Lower lobe of right lung (tissue), 2 donors: Measurements from ENCODE around the gene ZNF197. TPM values are rescaled to one million over a fixed set of nuclear protein-coding genes. Genes with fewer than 3 reads are reported as not detected.

Source experiments
- ATAC-seq, 2 donors: fragments of 200-7000 bp; cut with Tn5 transposase; one replicate each; pipeline ENCODE4 v1.9.1; 2020 to 2022; ENCODE audit warnings: mild to moderate bottlenecking in 2 of 2, moderate library complexity in 2 of 2
- DNase-seq: peaks from one replicate; pipeline ENCODE4 v3.0.0-alpha.2; 2020
- H3K27ac ChIP-seq: fragments of 200-600 bp; one replicate; pipeline ENCODE4 v1.8.0; 2022
- H3K27me3 ChIP-seq: fragments of 200-600 bp; one replicate; pipeline ENCODE4 v1.8.0; 2022; ENCODE audit warnings: low read depth
- H3K36me3 ChIP-seq: fragments of 200-600 bp; one replicate; pipeline ENCODE4 v1.8.0; 2022; ENCODE audit warnings: mild to moderate bottlenecking
- H3K4me1 ChIP-seq: fragments of 200-600 bp; one replicate; pipeline ENCODE4 v1.8.0; 2022
- H3K4me3 ChIP-seq: fragments of 200-600 bp; one replicate; pipeline ENCODE4 v1.8.0; 2022; ENCODE audit warnings: mild to moderate bottlenecking
- H3K9me3 ChIP-seq: fragments of 200-600 bp; one replicate; pipeline ENCODE4 v1.8.0; 2022
- intact Hi-C: fragments of 100-400 bp; cut with DNase I; formaldehyde crosslinking; loops from one replicate; pipeline ENCODE4 v1.11.0; 2022
- total RNA-seq: library from RNA; stranded (reverse); fragmentation: NEBNext Ultra II Directional; extraction: Animal tissue kit (Norgen Biotek cat#: 25700); gene quantifications from one replicate; pipeline ENCODE4 v1.2.1, GENCODE V29; 2021
- TF ChIP-seq, protein P1 (sequence below): fragments of 200-600 bp; IDR thresholded peaks from one replicate; pipeline ENCODE4 v1.8.0; 2022; ENCODE audit warnings: antibody characterized with exemption, mild to moderate bottlenecking
- donor health status: DM: no; HTN: yes; CAD: no; lungs with severe emphysema.

ZNF197 gene
- total RNA-seq, 1 donor from 2014 or later, result 12.6 TPM

DNA sequence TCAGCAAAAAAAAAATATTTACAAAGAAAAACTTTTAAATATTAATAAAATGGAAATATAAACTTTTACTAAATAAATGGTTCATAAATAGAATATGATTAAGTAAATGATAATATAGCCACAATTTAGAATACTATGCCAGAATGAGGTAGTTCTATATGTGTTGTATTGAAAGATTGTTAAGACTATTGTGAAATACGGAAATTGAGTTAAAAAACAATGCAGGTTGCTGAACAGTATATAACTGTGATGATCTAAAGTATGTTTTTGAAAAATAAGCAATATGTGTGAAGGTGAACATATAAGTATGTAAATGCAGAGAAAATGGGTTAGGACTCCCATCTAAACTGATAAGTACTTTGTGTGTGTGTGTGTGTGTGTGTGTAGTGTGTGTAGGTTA is 24.9 kb downstream of the ZNF197 start:
- H3K36me3 ChIP-seq, result peaks cover 40% of the 10 kb centered on the region
- H3K9me3 ChIP-seq, result peaks cover 3% of the 10 kb centered on the region
- H3K4me3 ChIP-seq, result no peak overlapping the region
- no peaks in the 10 kb centered on the region for H3K27me3 ChIP-seq
- DNase-seq (no peak), ATAC-seq (no peak)
- TF ChIP-seq, protein P1, sequence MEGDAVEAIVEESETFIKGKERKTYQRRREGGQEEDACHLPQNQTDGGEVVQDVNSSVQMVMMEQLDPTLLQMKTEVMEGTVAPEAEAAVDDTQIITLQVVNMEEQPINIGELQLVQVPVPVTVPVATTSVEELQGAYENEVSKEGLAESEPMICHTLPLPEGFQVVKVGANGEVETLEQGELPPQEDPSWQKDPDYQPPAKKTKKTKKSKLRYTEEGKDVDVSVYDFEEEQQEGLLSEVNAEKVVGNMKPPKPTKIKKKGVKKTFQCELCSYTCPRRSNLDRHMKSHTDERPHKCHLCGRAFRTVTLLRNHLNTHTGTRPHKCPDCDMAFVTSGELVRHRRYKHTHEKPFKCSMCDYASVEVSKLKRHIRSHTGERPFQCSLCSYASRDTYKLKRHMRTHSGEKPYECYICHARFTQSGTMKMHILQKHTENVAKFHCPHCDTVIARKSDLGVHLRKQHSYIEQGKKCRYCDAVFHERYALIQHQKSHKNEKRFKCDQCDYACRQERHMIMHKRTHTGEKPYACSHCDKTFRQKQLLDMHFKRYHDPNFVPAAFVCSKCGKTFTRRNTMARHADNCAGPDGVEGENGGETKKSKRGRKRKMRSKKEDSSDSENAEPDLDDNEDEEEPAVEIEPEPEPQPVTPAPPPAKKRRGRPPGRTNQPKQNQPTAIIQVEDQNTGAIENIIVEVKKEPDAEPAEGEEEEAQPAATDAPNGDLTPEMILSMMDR, result no peak
- no peak overlapping the region for H3K27ac ChIP-seq
- peaks cover 13% of the 10 kb centered on the region for H3K4me1 ChIP-seq
- intact Hi-C loops, result no loop called here

DNA sequence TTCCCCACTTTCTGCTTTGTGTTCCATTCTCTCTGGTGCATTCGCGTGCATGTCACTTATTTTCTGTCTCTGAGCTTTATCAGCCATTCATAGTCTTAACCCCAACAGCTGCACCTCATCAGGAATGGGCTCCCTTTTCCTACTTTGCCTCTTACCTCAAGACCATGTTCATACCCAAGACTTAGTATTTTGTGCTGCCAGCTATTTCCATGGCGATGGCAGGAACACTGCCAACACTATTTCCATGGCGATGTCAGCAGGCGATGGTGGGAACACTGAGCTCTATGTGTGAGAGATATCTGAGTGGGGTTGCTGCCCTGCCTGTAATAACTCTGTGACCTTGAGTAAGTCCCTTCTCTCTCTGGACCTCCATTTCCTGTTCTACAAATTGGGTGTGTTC is 29.2 kb downstream of the ZNF197 start:
- no peak overlapping the region for H3K27ac ChIP-seq
- TF ChIP-seq, protein P1, result no peak
- no peak for DNase-seq
- peaks cover 8% of the 10 kb centered on the region for H3K4me1 ChIP-seq
- no peak overlapping the region for H3K4me3 ChIP-seq
- intact Hi-C loops, result no loop called here
- ATAC-seq, result no peak
- H3K9me3 ChIP-seq, result peaks cover 26% of the 10 kb centered on the region
- H3K36me3 ChIP-seq, result peaks cover 79% of the 10 kb centered on the region
- no peaks in the 10 kb centered on the region for H3K27me3 ChIP-seq

- Histone ChIP-seq H3K9me3 (peaks cover 57% of the 10 kb centered on the region), H3K27ac (no peak overlapping the region), H3K4me3 (no peak overlapping the region), H3K36me3 (peaks cover 70% of the 10 kb centered on the region), H3K27me3 (no peaks in the 10 kb centered on the region), H3K4me1 (no peaks in the 10 kb centered on the region)
- DNase-seq, result no peak
- no peak for ATAC-seq
- TF ChIP-seq, protein P1, result no peak
- intact Hi-C loops, result no loop called here
Measured at GRCh38 chr3:44659015-44659414, 34.2 kb downstream of the ZNF197 start.

- H3K27me3 ChIP-seq, result no peaks in the 10 kb centered on the region
- TF ChIP-seq, protein P1, result no peak
- DNase-seq (no peak), ATAC-seq (no peak)
- intact Hi-C loops, result no loop called here
- peaks cover 66% of the 10 kb centered on the region for H3K36me3 ChIP-seq
- no peak overlapping the region for H3K27ac ChIP-seq
- H3K4me1 ChIP-seq, result no peaks in the 10 kb centered on the region
- H3K9me3 ChIP-seq, result peaks cover 57% of the 10 kb centered on the region
- no peak overlapping the region for H3K4me3 ChIP-seq
Measured at GRCh38 chr3:44659434-44659833, 34.6 kb downstream of the ZNF197 start.

GRCh38 chr3:44661189-44661588 is 36.4 kb downstream of the ZNF197 start:
- Histone ChIP-seq H3K4me1 (no peaks in the 10 kb centered on the region), H3K4me3 (no peak overlapping the region), H3K36me3 (peaks cover 49% of the 10 kb centered on the region), H3K9me3 (peaks cover 57% of the 10 kb centered on the region), H3K27ac (no peak overlapping the region), H3K27me3 (no peaks in the 10 kb centered on the region)
- TF ChIP-seq, protein P1, result no peak
- ATAC-seq (no peak), DNase-seq (no peak)
- intact Hi-C loops, result no loop called here

- DNase-seq (no peak), ATAC-seq (no peak)
- Histone ChIP-seq H3K9me3 (peaks cover 19% of the 10 kb centered on the region), H3K4me3 (no peak overlapping the region), H3K27ac (no peak overlapping the region), H3K27me3 (no peaks in the 10 kb centered on the region), H3K4me1 (no peaks in the 10 kb centered on the region), H3K36me3 (peaks cover 13% of the 10 kb centered on the region)
- TF ChIP-seq, protein P1, result no peak
- intact Hi-C loops, result no loop called here
Measured at GRCh38 chr3:44665173-44665572, 40.3 kb downstream of the ZNF197 start.
